Dedifferentiated amniotic fluid mesenchymal stem cell (primary cell): ENCODE data around the gene METTL25.
A peak's percentile ranks its signal among the peaks of the same experiment; 100 is the strongest.

Experiments
- DNase-seq: peaks from one replicate; pipeline ENCODE4 v3.0.0-alpha.2; 2016; ENCODE audit errors: extremely low spot score

METTL25 gene

DNA sequence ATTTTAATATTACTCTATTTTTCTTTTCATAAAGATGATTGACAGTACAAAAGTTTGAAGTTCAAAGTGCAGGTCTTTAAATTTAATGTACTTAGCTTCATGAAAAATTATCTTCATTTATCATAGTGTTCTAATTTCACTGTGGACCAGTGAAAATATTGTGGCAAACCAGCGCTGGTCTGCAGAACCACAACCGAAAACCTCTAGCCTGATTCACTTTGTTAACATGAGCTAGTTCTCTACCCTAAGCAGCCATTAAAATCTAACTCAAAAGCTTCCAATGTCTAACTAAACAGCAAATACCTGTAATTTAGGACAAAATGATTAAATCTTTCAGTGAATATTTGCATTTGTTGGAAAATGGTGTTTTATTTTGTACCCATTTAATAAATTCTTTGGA is 167.3 kb downstream of the METTL25 start:
- no peak for DNase-seq

DNA sequence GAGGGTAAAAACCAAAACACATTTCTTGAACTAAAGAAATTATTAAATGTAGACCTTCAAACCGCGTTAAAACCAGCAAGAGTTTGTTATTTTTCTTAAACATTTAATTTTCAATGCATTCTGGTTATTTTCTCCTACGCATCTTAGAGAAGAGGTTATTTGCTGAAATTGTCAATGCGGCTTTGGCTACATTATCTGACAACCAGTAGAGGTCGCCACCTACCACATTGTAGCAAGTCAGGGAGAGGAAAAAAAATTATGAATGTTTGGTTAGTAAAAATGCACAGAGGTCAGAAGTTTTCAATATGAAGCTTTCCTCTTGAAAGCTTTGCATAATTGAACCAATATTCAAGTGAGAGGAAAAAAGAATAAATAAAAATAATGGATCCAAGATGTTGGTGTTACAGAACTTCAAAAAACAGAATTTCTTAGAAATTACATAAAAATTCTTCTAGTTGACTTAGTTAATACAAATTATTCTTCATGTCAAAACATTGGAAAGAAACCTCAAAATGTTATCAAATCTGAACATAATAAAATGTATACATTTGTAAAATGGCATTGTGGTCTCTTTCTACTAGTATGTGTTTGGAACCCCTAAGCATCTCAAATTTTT is 168.9 kb downstream of the METTL25 start:
- DNase-seq: peak; percentile 52
